ENCODE results near the gene FKBP5.

FKBP5 gene

GRCh38 chr6:35624341-35625070 lies 64.2 kb downstream of the FKBP5 start:
- Histone ChIP-seq H3K4me1 (ENCODE audit: insufficient read depth, low read length) (no peaks in the 10 kb centered on the region), H3K9ac (ENCODE audit: low read depth, low read length) (no peak overlapping the region), H3K4me3 (ENCODE audit: low read length) (no peak overlapping the region), H3K9me3 (ENCODE audit: insufficient read depth, low read depth, low read length) (no peaks in the 10 kb centered on the region), H3K27me3 (ENCODE audit: insufficient read depth, low read length) (no peaks in the 10 kb centered on the region), H3K27ac (ENCODE audit: low read length) (no peak overlapping the region), H3K36me3 (ENCODE audit: insufficient read depth, low read depth, low read length) (peaks cover 4% of the 10 kb centered on the region)

- H3K4me1 ChIP-seq (ENCODE audit: insufficient read depth, low read length), result no peaks in the 10 kb centered on the region
- H3K27ac ChIP-seq (ENCODE audit: low read length), result no peak overlapping the region
- no peak overlapping the region for H3K9ac ChIP-seq (ENCODE audit: low read depth, low read length)
- H3K9me3 ChIP-seq (ENCODE audit: insufficient read depth, low read depth, low read length), result no peaks in the 10 kb centered on the region
- H3K27me3 ChIP-seq (ENCODE audit: insufficient read depth, low read length), result no peaks in the 10 kb centered on the region
- peaks cover 25% of the 10 kb centered on the region for H3K36me3 ChIP-seq (ENCODE audit: insufficient read depth, low read depth, low read length)
- H3K4me3 ChIP-seq (ENCODE audit: low read length), result no peak overlapping the region
Observed at GRCh38 chr6:35622283-35622682, 66.4 kb downstream of the FKBP5 start.

GRCh38 chr6:35620706-35621105 lies 68.0 kb downstream of the FKBP5 start:
- Histone ChIP-seq H3K9ac (ENCODE audit: low read depth, low read length) (no peak overlapping the region), H3K36me3 (ENCODE audit: insufficient read depth, low read depth, low read length) (peaks cover 31% of the 10 kb centered on the region), H3K4me3 (ENCODE audit: low read length) (no peak overlapping the region), H3K27ac (ENCODE audit: low read length) (no peak overlapping the region), H3K27me3 (ENCODE audit: insufficient read depth, low read length) (no peaks in the 10 kb centered on the region), H3K4me1 (ENCODE audit: insufficient read depth, low read length) (no peaks in the 10 kb centered on the region), H3K9me3 (ENCODE audit: insufficient read depth, low read depth, low read length) (no peaks in the 10 kb centered on the region)

GRCh38 chr6:35613762-35614161 lies 75.0 kb downstream of the FKBP5 start:
- Histone ChIP-seq H3K36me3 (ENCODE audit: insufficient read depth, low read depth, low read length) (peaks cover 24% of the 10 kb centered on the region), H3K4me1 (ENCODE audit: insufficient read depth, low read length) (no peaks in the 10 kb centered on the region), H3K9ac (ENCODE audit: low read depth, low read length) (no peak overlapping the region), H3K27me3 (ENCODE audit: insufficient read depth, low read length) (no peaks in the 10 kb centered on the region), H3K4me3 (ENCODE audit: low read length) (no peak overlapping the region), H3K9me3 (ENCODE audit: insufficient read depth, low read depth, low read length) (no peaks in the 10 kb centered on the region), H3K27ac (ENCODE audit: low read length) (no peak overlapping the region)

GRCh38 chr6:35611240-35611639 lies 77.5 kb downstream of the FKBP5 start:
- H3K27ac ChIP-seq (ENCODE audit: low read length), result no peak overlapping the region
- H3K36me3 ChIP-seq (ENCODE audit: insufficient read depth, low read depth, low read length), result peaks cover 6% of the 10 kb centered on the region

GRCh38 chr6:35610830-35611229 lies 77.9 kb downstream of the FKBP5 start:
- Histone ChIP-seq H3K9ac (ENCODE audit: low read depth, low read length) (no peak overlapping the region), H3K9me3 (ENCODE audit: insufficient read depth, low read depth, low read length) (no peaks in the 10 kb centered on the region), H3K4me1 (ENCODE audit: insufficient read depth, low read length) (no peaks in the 10 kb centered on the region), H3K27ac (ENCODE audit: low read length) (no peak overlapping the region), H3K27me3 (ENCODE audit: insufficient read depth, low read length) (no peaks in the 10 kb centered on the region), H3K4me3 (ENCODE audit: low read length) (no peak overlapping the region), H3K36me3 (ENCODE audit: insufficient read depth, low read depth, low read length) (peaks cover 6% of the 10 kb centered on the region)

More at GRCh38 chr6:35611240-35611639, 77.5 kb downstream of the FKBP5 start:
- H3K9ac ChIP-seq (ENCODE audit: low read depth, low read length), result no peak overlapping the region
- no peak overlapping the region for H3K4me3 ChIP-seq (ENCODE audit: low read length)
- H3K4me1 ChIP-seq (ENCODE audit: insufficient read depth, low read length), result no peaks in the 10 kb centered on the region
- no peaks in the 10 kb centered on the region for H3K9me3 ChIP-seq (ENCODE audit: insufficient read depth, low read depth, low read length)
- H3K27me3 ChIP-seq (ENCODE audit: insufficient read depth, low read length), result no peaks in the 10 kb centered on the region

GRCh38 chr6:35609588-35609987 lies 79.1 kb downstream of the FKBP5 start:
- peaks cover 6% of the 10 kb centered on the region for H3K36me3 ChIP-seq (ENCODE audit: insufficient read depth, low read depth, low read length)
- no peak overlapping the region for H3K27ac ChIP-seq (ENCODE audit: low read length)
- no peak overlapping the region for H3K9ac ChIP-seq (ENCODE audit: low read depth, low read length)

GRCh38 chr6:35607517-35608233 lies 81.0 kb downstream of the FKBP5 start:
- no peak overlapping the region for H3K27ac ChIP-seq (ENCODE audit: low read length)

More at GRCh38 chr6:35609588-35609987, 79.1 kb downstream of the FKBP5 start:
- H3K27me3 ChIP-seq (ENCODE audit: insufficient read depth, low read length), result no peaks in the 10 kb centered on the region
- no peaks in the 10 kb centered on the region for H3K4me1 ChIP-seq (ENCODE audit: insufficient read depth, low read length)
- no peaks in the 10 kb centered on the region for H3K9me3 ChIP-seq (ENCODE audit: insufficient read depth, low read depth, low read length)
- no peak overlapping the region for H3K4me3 ChIP-seq (ENCODE audit: low read length)

GRCh38 chr6:35605600-35605999 lies 83.1 kb downstream of the FKBP5 start:
- H3K27ac ChIP-seq (ENCODE audit: low read length), result no peak overlapping the region

More at GRCh38 chr6:35607517-35608233, 81.0 kb downstream of the FKBP5 start:
- no peak overlapping the region for H3K4me3 ChIP-seq (ENCODE audit: low read length)
- H3K4me1 ChIP-seq (ENCODE audit: insufficient read depth, low read length), result peaks cover 6% of the 10 kb centered on the region; the same call in 1 of the 2 replicates
- no peak overlapping the region for H3K9ac ChIP-seq (ENCODE audit: low read depth, low read length)
- H3K36me3 ChIP-seq (ENCODE audit: insufficient read depth, low read depth, low read length), result peaks cover under 1% of the 10 kb centered on the region
- no peaks in the 10 kb centered on the region for H3K9me3 ChIP-seq (ENCODE audit: insufficient read depth, low read depth, low read length)
- H3K27me3 ChIP-seq (ENCODE audit: insufficient read depth, low read length), result no peaks in the 10 kb centered on the region

GRCh38 chr6:35603326-35604202 lies 85.2 kb downstream of the FKBP5 start:
- 0 out of 2 replicates have a peak overlapping the region, but pooled peaks have one; percentile 8 for H3K9ac ChIP-seq (ENCODE audit: low read depth, low read length)
- H3K9me3 ChIP-seq (ENCODE audit: insufficient read depth, low read depth, low read length), result no peaks in the 10 kb centered on the region
- no peaks in the 10 kb centered on the region for H3K27me3 ChIP-seq (ENCODE audit: insufficient read depth, low read length)
- peaks cover 27% of the 10 kb centered on the region; the same call in 1 of the 2 replicates for H3K4me1 ChIP-seq (ENCODE audit: insufficient read depth, low read length)
- no peak overlapping the region for H3K27ac ChIP-seq (ENCODE audit: low read length)
- no peaks in the 10 kb centered on the region for H3K36me3 ChIP-seq (ENCODE audit: insufficient read depth, low read depth, low read length)
- H3K4me3 ChIP-seq (ENCODE audit: low read length), result no peak overlapping the region

More at GRCh38 chr6:35605600-35605999, 83.1 kb downstream of the FKBP5 start:
- Histone ChIP-seq H3K9me3 (ENCODE audit: insufficient read depth, low read depth, low read length) (no peaks in the 10 kb centered on the region), H3K9ac (ENCODE audit: low read depth, low read length) (no peak overlapping the region), H3K4me1 (ENCODE audit: insufficient read depth, low read length) (peaks cover 26% of the 10 kb centered on the region; the same call in 1 of the 2 replicates), H3K4me3 (ENCODE audit: low read length) (no peak overlapping the region), H3K27me3 (ENCODE audit: insufficient read depth, low read length) (no peaks in the 10 kb centered on the region), H3K36me3 (ENCODE audit: insufficient read depth, low read depth, low read length) (no peaks in the 10 kb centered on the region; the same call in 1 of the 2 replicates)
